OCI-LY1 (cell line): ENCODE measurements around the gene PDIK1L.

ENCODE experiments used
- CTCF ChIP-seq: fragments of 200-600 bp; sonication (generic), shearing (Covaris generic); IDR thresholded peaks from 2 replicates; pipeline ENCODE4 v1.5.1; 2017; ENCODE audit warnings: mild to moderate bottlenecking, antibody characterized with exemption, low read length, moderate library complexity, mixed read lengths
- EZH2 ChIP-seq: fragments of 200-600 bp; sonication (generic), shearing (Covaris generic); IDR thresholded peaks from 2 replicates; pipeline ENCODE4 v1.8.0; 2017; ENCODE audit warnings: borderline replicate concordance, mixed run types, mild to moderate bottlenecking, antibody characterized with exemption, low read length, moderate library complexity, mixed read lengths

- no peak for TF ChIP-seq CTCF
- no peak for TF ChIP-seq EZH2
Measured at GRCh38 chr1:26164861-26165842, 53.5 kb downstream of the PDIK1L start.
